ENCODE data around the gene ACTR3C. TPM values are rescaled to one million over a fixed set of nuclear protein-coding genes. Genes with fewer than 3 reads are reported as not detected.
A peak's percentile ranks its signal among the peaks of the same experiment; 100 is the strongest.
"Not testable (repeated sequence)": the region's sequence is repeated elsewhere in the genome, so short reads cannot be mapped to it uniquely, and the experiment has no call there.

ACTR3C gene
- total RNA-seq, 1 donor from 2014 or later, result 12.1 TPM

DNA sequence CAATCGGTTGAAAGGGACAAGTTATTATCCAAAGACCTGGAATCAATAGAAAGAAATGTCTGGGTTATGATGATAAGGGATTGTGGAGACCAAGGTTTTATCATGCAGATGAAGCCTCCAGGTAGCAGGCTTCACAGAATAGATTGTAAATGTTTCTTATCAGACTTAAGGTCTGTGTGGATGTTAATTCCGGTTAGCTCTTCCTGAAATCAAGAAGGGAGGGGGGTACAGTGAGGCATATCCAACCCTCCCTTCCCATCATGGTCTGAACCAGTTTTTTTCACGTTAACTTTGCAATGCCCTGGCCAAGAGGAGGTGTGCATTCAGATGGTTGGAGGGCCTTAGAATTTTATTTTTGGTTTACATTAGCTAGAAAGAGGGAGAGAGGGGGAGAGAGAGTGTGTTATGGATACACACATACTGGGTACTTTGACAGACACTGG is 10.0 kb downstream of the ACTR3C start:
- DNase-seq, result no peak

GRCh38 chr7:150312649-150313366 is 10.5 kb downstream of the ACTR3C start:
- DNase-seq, result not testable (repeated sequence)

- peak; percentile 78 for DNase-seq
Measured at GRCh38 chr7:150311711-150312110, 11.6 kb downstream of the ACTR3C start.

DNA sequence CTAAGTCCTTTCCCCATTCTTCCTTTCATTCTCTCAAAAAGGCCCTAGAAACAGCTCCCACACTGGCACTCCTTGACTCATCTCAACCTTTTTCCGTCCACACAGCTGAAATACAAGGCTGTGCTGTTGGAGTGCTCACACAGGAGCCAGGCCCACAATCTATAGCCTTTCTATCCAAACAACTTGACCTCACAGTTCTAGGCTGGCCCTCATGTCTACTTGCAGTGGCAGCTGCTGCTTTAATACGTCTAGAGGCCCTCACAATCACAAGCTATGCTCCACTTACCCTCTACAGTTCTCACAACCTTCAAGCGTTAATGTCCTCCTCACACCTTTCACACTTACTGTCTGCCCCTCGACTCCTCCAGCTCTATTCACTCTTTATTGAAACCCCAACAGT is 12.2 kb downstream of the ACTR3C start:
- DNase-seq, result peak; percentile 17

- no peak for DNase-seq
Measured at GRCh38 chr7:150308575-150308974, 14.8 kb downstream of the ACTR3C start.

DNA sequence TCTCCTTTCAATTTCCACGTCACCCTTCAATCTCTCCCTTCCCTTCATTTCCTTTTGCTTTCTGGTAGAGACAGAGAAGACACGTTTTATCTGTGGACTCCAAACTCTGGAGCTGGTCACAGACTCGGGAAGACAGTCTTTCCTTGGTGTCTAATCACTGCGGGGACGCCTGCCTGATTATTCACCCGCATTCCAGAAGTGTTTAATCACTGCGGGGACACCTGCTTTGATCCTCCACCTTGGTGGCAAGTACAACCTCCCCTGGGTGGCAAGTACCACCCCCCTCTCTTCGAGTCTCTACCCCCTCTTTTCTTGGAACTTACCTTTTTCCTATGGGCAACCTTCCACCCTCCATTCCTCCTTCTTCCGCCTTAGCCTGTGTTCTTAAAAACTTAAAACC is 15.4 kb downstream of the ACTR3C start:
- no peak for DNase-seq

- no peak for DNase-seq
Measured at GRCh38 chr7:150307129-150307528, 16.2 kb downstream of the ACTR3C start.

- peak; percentile 15 for DNase-seq
Measured at GRCh38 chr7:150306377-150306776, 17.0 kb downstream of the ACTR3C start.

GRCh38 chr7:150305903-150306284 is 17.5 kb downstream of the ACTR3C start:
- not testable (repeated sequence) for DNase-seq

DNA sequence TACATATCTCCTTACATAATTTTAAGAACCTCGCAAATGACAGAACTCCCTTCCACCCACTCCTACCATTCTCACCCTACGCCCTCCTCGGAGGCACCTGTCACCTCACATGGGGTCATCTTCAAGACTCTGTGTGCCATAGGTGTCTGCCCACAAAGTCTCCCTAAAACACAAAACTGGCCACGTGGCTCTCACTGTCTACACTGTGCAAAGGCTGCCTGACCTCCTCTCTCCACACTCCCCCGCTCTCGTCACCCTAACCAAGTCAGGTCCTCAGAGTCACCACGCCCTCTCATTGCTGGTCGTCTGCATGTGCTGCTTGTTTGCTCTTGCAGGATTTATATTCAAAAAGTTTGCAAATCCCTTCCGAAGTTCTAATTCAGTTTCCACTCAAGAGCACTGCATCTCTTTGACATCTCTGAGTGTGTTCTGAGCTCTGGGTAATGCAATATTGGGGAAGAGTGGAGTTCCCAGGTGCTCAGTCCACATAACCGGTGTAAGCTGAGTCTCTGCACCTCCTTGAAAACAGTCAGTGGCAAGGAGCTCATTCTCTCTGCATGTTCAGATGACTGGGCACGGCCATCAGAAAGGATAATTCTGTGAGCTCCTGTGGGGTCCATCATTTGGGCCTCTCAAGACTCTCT is 18.0 kb downstream of the ACTR3C start:
- DNase-seq, result not testable (repeated sequence)

GRCh38 chr7:150304499-150305258 is 18.7 kb downstream of the ACTR3C start:
- not testable (repeated sequence) for DNase-seq

GRCh38 chr7:150302908-150303310 is 20.4 kb downstream of the ACTR3C start:
- not testable (repeated sequence) for DNase-seq

DNA sequence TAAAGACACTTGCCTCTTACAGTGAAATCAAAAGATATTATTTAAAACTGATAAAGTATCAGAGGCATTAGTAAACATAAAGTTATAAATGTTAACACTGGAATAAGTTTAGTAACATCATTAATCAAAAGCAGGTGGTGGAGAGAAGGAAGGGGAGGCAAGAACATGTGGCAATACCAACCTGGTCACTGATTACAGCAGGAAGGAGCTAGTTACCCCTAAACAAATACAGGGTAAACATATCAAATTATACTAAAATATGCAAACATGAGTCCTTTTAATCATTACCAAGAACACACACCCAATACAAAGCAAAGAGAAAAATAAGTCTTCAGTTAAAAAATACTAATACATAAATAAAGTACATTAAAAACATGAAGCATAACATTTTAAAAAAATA is 25.4 kb downstream of the ACTR3C start:
- DNase-seq, result not testable (repeated sequence)

GRCh38 chr7:150296802-150297201 is 26.5 kb downstream of the ACTR3C start:
- DNase-seq, result not testable (repeated sequence)

- not testable (repeated sequence) for DNase-seq
Measured at GRCh38 chr7:150295614-150296013, 27.7 kb downstream of the ACTR3C start.

- not testable (repeated sequence) for DNase-seq
Measured at GRCh38 chr7:150295027-150295426, 28.3 kb downstream of the ACTR3C start.

GRCh38 chr7:150290317-150290716 is 33.0 kb downstream of the ACTR3C start:
- DNase-seq, result not testable (repeated sequence)

- DNase-seq, result not testable (repeated sequence)
Measured at GRCh38 chr7:150288816-150289215, 34.5 kb downstream of the ACTR3C start.

GRCh38 chr7:150287815-150288214 is 35.5 kb downstream of the ACTR3C start:
- not testable (repeated sequence) for DNase-seq

DNA sequence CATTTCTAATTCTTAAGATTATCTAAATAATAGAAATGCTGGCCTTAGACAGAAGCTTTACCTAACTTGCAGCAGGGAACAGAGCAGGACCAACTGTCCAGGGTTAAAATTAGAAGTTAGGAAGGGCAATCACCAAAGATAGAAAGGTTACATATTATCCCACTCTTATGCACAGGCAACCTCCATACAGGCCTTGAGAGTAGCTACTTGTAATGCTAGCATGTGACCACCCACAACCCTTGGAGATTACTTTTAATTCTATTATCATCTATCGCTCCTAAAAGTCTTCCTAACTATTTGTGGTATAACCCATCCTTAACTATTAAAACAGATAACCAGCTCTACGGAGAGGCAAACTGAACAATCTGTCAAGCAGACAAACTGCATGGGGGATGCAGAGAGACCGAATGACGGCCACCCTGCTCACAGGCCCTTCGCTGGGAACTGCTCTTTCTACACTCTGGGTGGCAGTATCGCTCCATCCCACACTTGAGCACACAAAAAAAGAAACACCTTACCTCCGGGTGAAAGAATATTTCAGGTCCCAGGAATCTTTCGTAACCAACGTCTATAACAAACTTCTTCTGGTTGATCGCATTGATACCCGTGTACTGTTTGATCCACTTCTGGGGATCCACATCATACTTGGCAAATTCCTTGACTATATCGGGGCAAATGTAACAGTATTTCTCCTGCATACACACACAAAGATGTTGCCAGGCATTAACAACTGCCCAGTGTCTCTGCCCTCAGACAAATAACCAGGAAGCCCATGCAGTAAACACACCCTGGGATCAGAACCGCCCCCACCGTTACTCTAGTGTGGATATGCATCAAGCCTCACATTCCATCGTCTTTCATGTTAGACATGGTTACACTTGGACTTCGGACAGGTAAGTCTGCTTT is 37.2 kb downstream of the ACTR3C start:
- peak; percentile 48 for DNase-seq

DNA sequence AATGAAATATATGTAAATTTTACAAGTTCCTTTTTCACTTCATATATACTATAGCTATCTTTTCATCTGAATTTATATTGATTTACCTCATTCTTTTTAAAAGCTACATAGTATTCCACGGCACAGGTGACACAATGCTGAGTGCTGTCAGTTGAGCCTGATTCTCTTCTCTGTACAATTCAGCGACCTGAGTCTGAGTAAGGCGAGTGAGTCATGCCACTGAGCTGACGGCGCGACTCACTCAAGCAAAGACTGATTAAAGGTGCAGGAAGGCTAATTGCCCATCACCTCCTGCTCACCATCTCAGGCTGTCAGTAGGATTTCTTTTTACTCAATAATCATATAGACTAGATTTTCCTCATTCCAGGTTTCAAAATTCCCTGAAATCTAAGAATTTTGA is 39.7 kb downstream of the ACTR3C start:
- not testable (repeated sequence) for DNase-seq

GRCh38 chr7:150283111-150283510 is 40.2 kb downstream of the ACTR3C start:
- not testable (repeated sequence) for DNase-seq

Data from tongue (tissue), 2 donors.